ENCODE results near the gene TAS2R50. TPM values are rescaled to one million over a fixed set of nuclear protein-coding genes. Genes with fewer than 3 reads are reported as not detected.
A peak's percentile ranks its signal among the peaks of the same experiment; 100 is the strongest.

The TAS2R50 gene
- total RNA-seq, 1 experiment from 2014 or later = 0.59 TPM

GRCh38 chr12:10943167-10943566 is 43.5 kb downstream of the TAS2R50 start:
- POLR2A ChIA-PET = no interaction called here

DNA sequence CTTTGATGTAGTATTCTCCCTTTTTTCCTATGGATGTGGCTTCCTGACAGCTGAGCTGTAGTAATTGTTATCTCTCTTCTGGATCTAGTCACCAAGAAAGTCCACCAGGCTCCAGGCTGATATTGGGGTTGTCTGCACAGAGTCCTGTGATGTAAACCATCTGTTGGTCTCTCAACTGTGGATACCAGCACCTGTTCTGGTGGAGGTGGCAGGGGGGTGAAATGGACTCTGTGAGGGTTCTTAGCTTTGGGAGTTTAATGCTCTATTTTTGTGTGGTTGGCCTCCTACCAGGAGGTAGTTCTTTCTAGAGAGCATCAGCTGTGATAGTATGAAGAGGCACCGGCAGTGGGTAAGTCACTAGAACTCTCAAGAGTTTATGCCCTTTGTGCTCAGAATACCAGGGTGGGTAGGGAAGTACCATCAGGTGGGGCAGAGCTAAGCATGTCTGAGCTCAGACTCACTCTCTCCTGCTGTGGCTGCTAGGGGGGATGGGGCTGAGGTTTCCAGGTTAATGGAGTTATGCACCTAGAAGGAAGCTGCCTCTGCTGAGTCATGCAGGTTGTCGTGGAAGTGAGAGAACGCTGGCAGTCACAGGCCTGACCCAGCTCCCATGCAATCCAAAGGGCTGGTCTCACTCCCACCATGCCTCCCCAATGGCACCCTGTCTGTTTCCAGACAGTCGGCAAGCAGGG is 44.6 kb downstream of the TAS2R50 start:
- Mint-ChIP-seq H3K27ac (no peak overlapping the region; the same call in 1 of the 2 replicates), H3K4me3 (no peak overlapping the region), H3K9me3 (peaks cover 43% of the 10 kb centered on the region), H3K27me3 (ENCODE audit: low read depth) (no peaks in the 10 kb centered on the region; the same call in 1 of the 2 replicates), H3K36me3 (peaks cover 39% of the 10 kb centered on the region), H3K4me1 (peaks cover 21% of the 10 kb centered on the region)
- no peak for TF ChIP-seq TCF7 (CRISPR knock-in tag; IDR thresholded peaks at IDR 0.05; ENCODE audit: low read depth)
- TF ChIP-seq ZNF416 (CRISPR knock-in tag; IDR thresholded peaks at IDR 0.05) = no peak
- TF ChIP-seq NFE2L1 (CRISPR knock-in tag; IDR thresholded peaks at IDR 0.05) = peak; percentile 91
- no peak for TF ChIP-seq HMGA2 (CRISPR knock-in tag; IDR thresholded peaks at IDR 0.05)
- TF ChIP-seq, protein P1, sequence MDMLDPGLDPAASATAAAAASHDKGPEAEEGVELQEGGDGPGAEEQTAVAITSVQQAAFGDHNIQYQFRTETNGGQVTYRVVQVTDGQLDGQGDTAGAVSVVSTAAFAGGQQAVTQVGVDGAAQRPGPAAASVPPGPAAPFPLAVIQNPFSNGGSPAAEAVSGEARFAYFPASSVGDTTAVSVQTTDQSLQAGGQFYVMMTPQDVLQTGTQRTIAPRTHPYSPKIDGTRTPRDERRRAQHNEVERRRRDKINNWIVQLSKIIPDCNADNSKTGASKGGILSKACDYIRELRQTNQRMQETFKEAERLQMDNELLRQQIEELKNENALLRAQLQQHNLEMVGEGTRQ (CRISPR knock-in tag; IDR thresholded peaks at IDR 0.05) = no peak
- no peak for TF ChIP-seq PREB (CRISPR knock-in tag; IDR thresholded peaks at IDR 0.05; ENCODE audit: borderline replicate concordance)
- ChIA-PET CTCF (interaction anchor here (0.6 to 1.5 kb wide), 4 partner anchors 8 to 614 kb away, joined by 3 to 4 read pairs (median 3); no protein-coding TSS in a partner anchor), POLR2A (no interaction called here)
- DNase-seq (ENCODE audit: low spot score) (peak; percentile 24), ATAC-seq (peak; percentile 93)

More at GRCh38 chr12:10943167-10943566, 43.5 kb downstream of the TAS2R50 start:
- ATAC-seq = no peak
- Mint-ChIP-seq H3K9me3 (peaks cover 54% of the 10 kb centered on the region), H3K36me3 (peaks cover 50% of the 10 kb centered on the region), H3K4me3 (no peak overlapping the region), H3K4me1 (peaks cover 21% of the 10 kb centered on the region), H3K27me3 (ENCODE audit: low read depth) (no peaks in the 10 kb centered on the region; the same call in 1 of the 2 replicates), H3K27ac (no peak overlapping the region)
- TF ChIP-seq, protein P2, sequence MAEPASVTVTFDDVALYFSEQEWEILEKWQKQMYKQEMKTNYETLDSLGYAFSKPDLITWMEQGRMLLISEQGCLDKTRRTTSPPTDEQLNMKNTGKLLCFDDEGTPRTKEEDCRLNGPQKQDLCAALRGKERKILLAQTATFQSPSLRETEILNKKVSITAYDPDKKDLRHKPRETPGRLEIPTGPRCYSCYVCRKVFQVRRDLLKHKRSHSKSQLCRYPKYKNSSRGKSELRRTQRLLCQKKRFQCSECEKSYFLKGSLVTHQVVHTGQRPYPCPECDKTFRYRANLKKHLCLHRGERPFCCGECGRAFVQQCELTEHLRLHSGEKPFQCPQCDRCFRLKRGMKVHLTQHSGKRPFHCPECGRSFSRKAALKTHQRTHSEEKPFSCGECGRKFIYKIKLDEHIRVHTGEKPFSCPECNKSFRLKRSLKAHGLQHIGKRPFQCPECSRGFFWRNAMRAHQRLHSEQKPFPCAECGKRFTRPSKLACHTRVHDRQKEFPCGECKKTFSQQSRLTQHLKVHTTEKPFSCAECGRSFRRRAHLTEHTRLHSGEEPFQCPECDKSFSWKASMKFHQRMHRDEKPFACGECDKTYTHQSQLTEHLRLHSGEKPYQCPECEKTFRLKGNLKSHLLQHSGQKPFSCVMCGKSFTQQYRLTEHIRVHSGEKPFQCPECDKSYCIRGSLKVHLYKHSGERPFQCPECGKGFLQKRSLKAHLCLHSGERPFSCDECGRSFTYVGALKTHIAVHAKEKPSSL (CRISPR knock-in tag; conservative IDR thresholded peaks at IDR 0.05) = no peak
- TF ChIP-seq ATF1 (CRISPR knock-in tag; IDR thresholded peaks at IDR 0.05) = no peak
- no peak for TF ChIP-seq NFE2L1 (CRISPR knock-in tag; IDR thresholded peaks at IDR 0.05)
- CTCF ChIA-PET = no interaction called here
- DNase-seq (ENCODE audit: low spot score) = no peak

DNA sequence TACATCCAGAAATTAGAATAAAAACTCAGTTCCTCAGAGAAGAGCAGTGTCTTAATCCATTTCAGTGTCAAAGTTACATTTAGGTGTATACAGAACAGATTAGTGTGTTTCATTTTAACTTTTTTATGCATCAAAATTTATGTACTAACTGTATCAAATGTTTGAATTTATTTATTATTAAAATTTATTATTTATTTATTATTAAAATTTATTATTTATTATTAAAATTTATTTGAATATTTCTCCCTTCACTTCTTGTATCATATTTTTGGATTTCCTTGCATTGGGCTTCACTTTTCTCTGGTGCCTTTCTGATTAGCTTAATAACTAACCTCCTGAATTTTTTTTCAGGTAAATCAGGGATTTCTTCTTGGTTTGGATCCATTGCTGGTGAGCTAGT is 45.3 kb downstream of the TAS2R50 start:
- no peak for ATAC-seq
- Mint-ChIP-seq H3K4me3 (no peak overlapping the region), H3K27ac (no peak overlapping the region), H3K36me3 (peaks cover 32% of the 10 kb centered on the region), H3K27me3 (ENCODE audit: low read depth) (no peaks in the 10 kb centered on the region; the same call in 1 of the 2 replicates), H3K9me3 (peaks cover 36% of the 10 kb centered on the region), H3K4me1 (peaks cover 21% of the 10 kb centered on the region)
- DNase-seq (ENCODE audit: low spot score) = no peak
- CTCF ChIA-PET = interaction anchor here (1.5 kb wide), 1 partner anchor 259 kb away, joined by 3 read pairs; no protein-coding TSS in a partner anchor
- no peak for TF ChIP-seq ZNF121 (CRISPR knock-in tag; IDR thresholded peaks at IDR 0.05)
- TF ChIP-seq, protein P3, sequence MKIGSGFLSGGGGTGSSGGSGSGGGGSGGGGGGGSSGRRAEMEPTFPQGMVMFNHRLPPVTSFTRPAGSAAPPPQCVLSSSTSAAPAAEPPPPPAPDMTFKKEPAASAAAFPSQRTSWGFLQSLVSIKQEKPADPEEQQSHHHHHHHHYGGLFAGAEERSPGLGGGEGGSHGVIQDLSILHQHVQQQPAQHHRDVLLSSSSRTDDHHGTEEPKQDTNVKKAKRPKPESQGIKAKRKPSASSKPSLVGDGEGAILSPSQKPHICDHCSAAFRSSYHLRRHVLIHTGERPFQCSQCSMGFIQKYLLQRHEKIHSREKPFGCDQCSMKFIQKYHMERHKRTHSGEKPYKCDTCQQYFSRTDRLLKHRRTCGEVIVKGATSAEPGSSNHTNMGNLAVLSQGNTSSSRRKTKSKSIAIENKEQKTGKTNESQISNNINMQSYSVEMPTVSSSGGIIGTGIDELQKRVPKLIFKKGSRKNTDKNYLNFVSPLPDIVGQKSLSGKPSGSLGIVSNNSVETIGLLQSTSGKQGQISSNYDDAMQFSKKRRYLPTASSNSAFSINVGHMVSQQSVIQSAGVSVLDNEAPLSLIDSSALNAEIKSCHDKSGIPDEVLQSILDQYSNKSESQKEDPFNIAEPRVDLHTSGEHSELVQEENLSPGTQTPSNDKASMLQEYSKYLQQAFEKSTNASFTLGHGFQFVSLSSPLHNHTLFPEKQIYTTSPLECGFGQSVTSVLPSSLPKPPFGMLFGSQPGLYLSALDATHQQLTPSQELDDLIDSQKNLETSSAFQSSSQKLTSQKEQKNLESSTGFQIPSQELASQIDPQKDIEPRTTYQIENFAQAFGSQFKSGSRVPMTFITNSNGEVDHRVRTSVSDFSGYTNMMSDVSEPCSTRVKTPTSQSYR (CRISPR knock-in tag; IDR thresholded peaks at IDR 0.05) = no peak
- TF ChIP-seq HMGA2 (CRISPR knock-in tag; IDR thresholded peaks at IDR 0.05) = peak; percentile 97
- TF ChIP-seq ZNF317 (CRISPR knock-in tag; IDR thresholded peaks at IDR 0.05; ENCODE audit: borderline replicate concordance, low read depth) = no peak
- POLR2A ChIA-PET = no interaction called here
